Skeletal muscle satellite cell (primary cell): ENCODE data around the gene CATSPER4.
A peak's percentile ranks its signal among the peaks of the same experiment; 100 is the strongest.

Experiments
- H3K27me3 ChIP-seq: 2 replicates; pipeline ENCODE4 v1.7.0; 2013; ENCODE audit warnings: low read length; ENCODE audit not compliant: control insufficient read depth, insufficient read depth
- H3K36me3 ChIP-seq: 2 replicates; pipeline ENCODE4 v1.7.0; 2013; ENCODE audit warnings: mild to moderate bottlenecking, control low read depth, low read length; ENCODE audit not compliant: insufficient read depth
- H3K4me1 ChIP-seq: 2 replicates; pipeline ENCODE4 v1.7.0; 2013; ENCODE audit warnings: low read length; ENCODE audit not compliant: control insufficient read depth, insufficient read depth
- H3K4me2 ChIP-seq: 2 replicates; pipeline ENCODE4 v1.7.0; 2013; ENCODE audit warnings: mild to moderate bottlenecking, low read length
- H3K4me3 ChIP-seq: 2 replicates; pipeline ENCODE4 v1.7.0; 2013; ENCODE audit warnings: low read length
- H3K9ac ChIP-seq: 2 replicates; pipeline ENCODE4 v1.7.0; 2013; ENCODE audit warnings: mild to moderate bottlenecking, low read depth, low read length, moderate library complexity
- H3K9me3 ChIP-seq: replicated peaks from 2 replicates; pipeline ENCODE4 v1.7.0; 2013; ENCODE audit warnings: mild to moderate bottlenecking, control low read depth, low read length

Gene CATSPER4

DNA sequence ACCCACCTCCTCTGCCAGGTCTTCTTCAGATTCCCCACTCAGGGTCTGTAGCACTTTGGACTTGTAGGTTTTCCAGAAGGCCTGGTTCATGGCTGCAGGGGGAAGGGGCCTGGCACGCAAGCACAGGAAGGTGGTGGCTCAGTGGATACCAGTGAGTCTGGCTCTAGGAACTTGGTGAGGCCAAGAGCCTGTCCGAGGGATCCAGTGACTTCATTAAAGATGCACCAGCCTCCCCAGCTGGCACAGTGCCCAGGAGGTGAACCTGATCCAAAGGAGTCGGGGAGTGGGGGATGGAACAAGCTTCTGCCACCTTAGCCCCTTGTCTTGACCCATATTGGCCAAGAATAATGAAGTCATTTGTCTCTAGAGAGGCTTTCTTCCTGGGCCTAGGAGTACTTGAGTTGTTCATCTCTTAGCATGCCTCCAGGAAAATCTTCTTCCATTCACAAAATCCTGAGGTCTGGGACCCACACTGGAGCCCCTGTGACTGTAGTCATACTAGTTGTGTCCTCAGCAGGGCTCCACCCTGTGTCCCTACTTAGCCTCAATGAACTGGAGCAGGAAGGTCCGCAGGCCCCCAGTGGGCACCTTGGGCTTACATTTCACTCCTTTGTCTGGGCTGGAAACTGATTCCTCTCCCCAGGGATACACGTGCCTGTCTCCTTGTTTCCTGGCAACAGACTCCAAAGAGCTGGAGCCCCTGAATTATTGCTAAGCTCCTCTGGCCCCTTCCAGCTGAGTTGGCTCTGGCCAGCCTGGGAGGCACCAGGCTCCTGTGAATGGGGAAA lies 21.8 kb upstream of the CATSPER4 start, which contains the start of gene C1orf232:
Gene C1orf232 (minus strand): TSS at position 554 of the 788 bp plus-strand sequence. CDS start 464 bp downstream, at position 90.
- Histone ChIP-seq H3K4me1 (peaks cover 13% of the 10 kb centered on the region), H3K27me3 (peaks cover 9% of the 10 kb centered on the region), H3K36me3 (peaks cover 8% of the 10 kb centered on the region), H3K4me3 (peak within 1 kb of the TSS; percentile 93), H3K9ac (peak within 1 kb of the TSS; percentile 96), H3K4me2 (peak within 1 kb of the TSS; percentile 94), H3K9me3 (no peaks in the 10 kb centered on the region)

DNA sequence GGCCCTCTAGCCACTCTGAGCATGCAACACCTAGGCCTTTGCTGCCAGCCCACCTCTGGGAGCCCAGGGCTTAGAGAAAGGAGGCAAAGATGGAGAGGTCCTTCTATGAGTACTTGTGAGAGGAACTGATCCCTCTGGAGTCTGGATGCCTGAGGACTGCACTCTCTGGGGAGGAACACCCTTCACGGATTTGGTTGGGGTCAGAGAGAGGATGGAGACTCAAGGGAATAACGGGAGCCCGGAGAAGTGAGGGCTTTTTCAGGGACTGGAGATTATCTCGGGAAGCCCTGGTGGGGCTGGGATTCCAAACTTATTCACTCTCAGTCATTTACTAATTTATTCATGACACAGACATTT lies 21.2 kb upstream of the CATSPER4 start:
- H3K4me2 ChIP-seq: peak overlapping the region; percentile 94
- peaks cover 9% of the 10 kb centered on the region for H3K27me3 ChIP-seq
- H3K9ac ChIP-seq: no peak overlapping the region
- H3K4me3 ChIP-seq: peak overlapping the region; percentile 93
- H3K36me3 ChIP-seq: peaks cover 8% of the 10 kb centered on the region
- H3K9me3 ChIP-seq: no peaks in the 10 kb centered on the region
- peaks cover 10% of the 10 kb centered on the region for H3K4me1 ChIP-seq

GRCh38 chr1:26169669-26170471 lies 20.5 kb upstream of the CATSPER4 start, which contains the start of gene ZNF593:
ZNF593 (plus strand) TSS chr1:26169908; CDS start chr1:26169984, 76 bp downstream.
- Histone ChIP-seq H3K4me3 (peak within 1 kb of the TSS; percentile 93), H3K27me3 (peaks cover 6% of the 10 kb centered on the region), H3K36me3 (peaks cover 8% of the 10 kb centered on the region), H3K9me3 (no peaks in the 10 kb centered on the region), H3K9ac (peak within 1 kb of the TSS; percentile 96), H3K4me2 (peak within 1 kb of the TSS; percentile 94), H3K4me1 (peaks cover 6% of the 10 kb centered on the region)

DNA sequence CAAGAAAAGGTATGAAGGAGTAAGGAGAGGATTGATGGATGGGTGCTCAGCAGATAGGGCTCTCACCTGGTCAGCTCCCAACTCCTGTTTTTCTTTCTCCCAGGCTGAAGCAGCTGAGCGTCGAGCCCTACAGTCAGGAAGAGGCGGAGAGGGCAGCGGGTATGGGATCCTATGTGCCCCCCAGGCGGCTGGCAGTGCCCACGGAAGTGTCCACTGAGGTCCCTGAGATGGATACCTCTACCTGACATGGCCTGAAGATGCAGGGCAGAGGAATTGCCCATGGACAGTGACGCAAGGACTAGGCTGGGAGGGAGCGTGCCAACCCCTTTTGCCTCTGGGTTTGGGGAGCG lies 20.0 kb upstream of the CATSPER4 start:
- peak overlapping the region; percentile 93 for H3K4me3 ChIP-seq
- H3K36me3 ChIP-seq: peaks cover 8% of the 10 kb centered on the region
- H3K4me1 ChIP-seq: peaks cover 6% of the 10 kb centered on the region
- peak overlapping the region; percentile 94 for H3K4me2 ChIP-seq
- no peaks in the 10 kb centered on the region for H3K9me3 ChIP-seq
- peaks cover 2% of the 10 kb centered on the region for H3K27me3 ChIP-seq
- H3K9ac ChIP-seq: peak overlapping the region; percentile 96

DNA sequence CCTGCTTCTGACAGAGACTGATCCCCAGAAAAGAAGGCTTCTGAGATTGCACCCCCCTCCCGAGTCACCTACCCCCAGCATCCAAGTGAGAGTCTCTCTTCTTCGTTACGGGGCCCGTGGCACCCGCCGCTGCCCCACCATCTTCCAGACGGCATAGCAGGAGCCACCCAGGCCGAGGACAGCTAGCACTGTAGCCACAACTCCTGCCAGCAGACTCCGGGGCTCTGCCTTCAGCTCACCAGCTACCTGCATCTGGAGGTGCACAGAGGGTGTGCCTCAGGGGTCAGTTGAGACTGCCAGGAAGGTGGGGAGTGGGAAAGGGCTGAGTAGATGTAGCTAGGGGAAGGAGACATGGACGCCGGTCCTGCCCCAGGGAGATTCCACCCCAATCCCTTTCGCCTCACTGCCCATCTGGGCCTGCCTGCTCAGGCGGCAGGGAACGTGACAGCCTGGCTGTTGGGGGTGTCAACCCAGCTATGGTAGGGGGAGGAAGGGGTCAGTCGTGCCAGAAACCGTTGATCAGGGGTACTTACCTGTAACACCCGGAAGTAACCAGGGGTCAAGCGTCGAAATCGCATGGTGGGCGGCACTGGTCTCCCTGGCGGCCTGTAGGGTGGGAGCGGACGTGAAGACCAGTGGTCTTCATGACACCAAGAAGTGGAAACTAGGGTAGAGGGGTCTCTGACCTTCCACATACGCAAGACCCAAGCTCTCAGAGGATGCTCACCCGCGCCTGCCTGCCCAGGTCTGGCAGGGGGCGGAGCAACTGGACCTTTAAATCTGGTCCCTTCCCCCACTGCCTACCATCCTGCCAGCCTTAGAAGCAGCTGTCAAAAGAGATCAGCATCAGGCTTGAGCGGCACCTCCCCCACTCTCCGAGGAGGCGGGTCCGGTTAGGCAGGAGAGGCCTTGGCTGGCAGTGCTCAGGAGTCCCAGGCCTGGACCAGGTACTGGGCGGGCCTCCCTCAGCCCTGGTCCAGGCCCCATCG lies 19.0 kb upstream of the CATSPER4 start, which contains the start of gene ZNF593OS:
Gene ZNF593OS (minus strand): TSS at position 749 of the 989 bp plus-strand sequence. CDS start 171 bp downstream, at position 578.
- Histone ChIP-seq H3K27me3 (no peaks in the 10 kb centered on the region), H3K9me3 (no peaks in the 10 kb centered on the region), H3K4me2 (peak within 1 kb of the TSS; percentile 94), H3K9ac (peak within 1 kb of the TSS; percentile 96), H3K36me3 (peaks cover 8% of the 10 kb centered on the region), H3K4me1 (peaks cover 6% of the 10 kb centered on the region), H3K4me3 (peak within 1 kb of the TSS; percentile 93)

DNA sequence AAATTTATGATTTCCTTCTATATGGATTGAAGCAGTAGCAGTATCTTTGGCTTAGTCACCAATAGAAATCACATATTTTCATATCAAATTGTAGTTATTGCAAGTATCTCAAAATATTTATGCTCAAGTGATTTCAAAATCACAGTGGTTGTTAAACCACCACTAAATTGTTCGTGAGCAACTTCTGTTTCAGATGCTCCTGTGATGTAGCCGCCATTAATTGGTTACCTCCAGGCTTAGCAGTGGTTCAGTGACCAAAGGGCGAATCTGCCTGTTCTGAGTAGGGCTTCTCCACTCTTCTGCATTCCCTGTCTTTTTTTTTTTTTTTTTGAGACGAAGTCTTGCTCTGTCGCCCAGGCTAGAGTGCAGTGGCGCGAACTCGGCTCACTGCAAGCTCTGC lies 15.1 kb upstream of the CATSPER4 start:
- H3K9ac ChIP-seq: no peak overlapping the region
- H3K4me2 ChIP-seq: no peak overlapping the region
- no peaks in the 10 kb centered on the region for H3K27me3 ChIP-seq
- no peak overlapping the region for H3K4me3 ChIP-seq
- peaks cover 8% of the 10 kb centered on the region for H3K36me3 ChIP-seq
- H3K9me3 ChIP-seq: no peaks in the 10 kb centered on the region
- peaks cover 6% of the 10 kb centered on the region for H3K4me1 ChIP-seq

DNA sequence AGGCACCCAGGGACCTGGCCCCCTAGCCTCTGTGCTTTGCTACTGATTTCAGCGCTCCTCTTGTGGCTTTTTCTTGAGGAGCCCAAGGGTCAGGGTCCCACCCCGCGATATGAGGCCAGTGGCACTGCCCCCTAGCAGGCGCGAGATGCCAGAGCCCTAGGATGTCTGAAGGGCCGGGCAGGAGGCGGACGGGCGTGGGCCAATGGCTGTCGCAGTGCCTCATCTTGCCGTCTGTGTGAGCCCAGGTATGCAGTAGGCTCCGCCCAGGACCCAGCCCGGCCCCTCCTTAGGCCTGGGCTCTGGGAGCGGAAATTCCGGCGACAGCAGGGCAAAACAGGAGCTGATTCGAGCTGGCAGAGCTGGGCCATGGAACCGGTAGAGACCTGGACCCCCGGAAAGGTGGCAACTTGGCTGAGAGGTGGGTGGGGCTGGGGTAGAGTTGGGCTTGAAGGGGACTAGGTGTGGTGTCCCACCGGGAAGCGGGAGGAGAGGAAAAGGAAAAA lies 13.2 kb upstream of the CATSPER4 start, which contains the start of gene CNKSR1:
Gene CNKSR1 (plus strand): TSS at position 310 of the 503 bp plus-strand sequence. CDS start 57 bp downstream, at position 367.
- H3K9ac ChIP-seq: no peak within 1 kb of the TSS
- no peak within 1 kb of the TSS for H3K4me3 ChIP-seq
- no peak within 1 kb of the TSS for H3K4me2 ChIP-seq
- no peaks in the 10 kb centered on the region for H3K9me3 ChIP-seq
- H3K4me1 ChIP-seq: no peaks in the 10 kb centered on the region
- H3K36me3 ChIP-seq: no peaks in the 10 kb centered on the region
- H3K27me3 ChIP-seq: no peaks in the 10 kb centered on the region

DNA sequence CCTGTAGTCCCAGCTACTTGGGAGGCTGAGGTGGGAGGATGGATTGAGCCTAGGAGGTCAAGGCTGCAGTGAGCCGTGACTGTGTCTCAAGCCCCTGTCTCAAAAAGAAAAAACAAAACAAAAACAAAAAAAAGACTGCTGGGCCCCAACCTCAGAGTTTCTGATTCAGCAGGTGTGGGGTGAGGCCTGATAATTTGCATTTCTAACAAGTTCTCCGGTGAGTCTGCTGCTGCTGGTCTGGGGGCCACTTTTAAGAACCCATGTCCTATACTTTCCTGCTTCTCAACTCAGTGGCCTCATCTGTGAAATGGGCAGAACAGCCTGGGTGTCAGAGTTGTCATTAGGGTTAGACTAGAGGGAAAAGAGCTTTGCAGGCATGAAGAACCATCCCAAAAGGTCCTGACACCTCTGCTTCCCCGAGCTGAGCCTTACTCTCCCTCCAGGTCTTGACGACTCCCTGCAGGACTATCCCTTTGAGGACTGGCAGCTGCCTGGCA lies 10.3 kb upstream of the CATSPER4 start:
- H3K9ac ChIP-seq: no peak overlapping the region
- no peaks in the 10 kb centered on the region for H3K9me3 ChIP-seq
- no peak overlapping the region for H3K4me3 ChIP-seq
- no peaks in the 10 kb centered on the region for H3K27me3 ChIP-seq
- no peaks in the 10 kb centered on the region for H3K4me1 ChIP-seq
- no peaks in the 10 kb centered on the region for H3K36me3 ChIP-seq
- no peak overlapping the region for H3K4me2 ChIP-seq

GRCh38 chr1:26181586-26182382 lies 8.6 kb upstream of the CATSPER4 start:
- no peaks in the 10 kb centered on the region for H3K27me3 ChIP-seq
- no peaks in the 10 kb centered on the region for H3K9me3 ChIP-seq
- no peaks in the 10 kb centered on the region for H3K36me3 ChIP-seq
- no peaks in the 10 kb centered on the region for H3K4me1 ChIP-seq
- H3K4me3 ChIP-seq: no peak overlapping the region
- no peak overlapping the region for H3K9ac ChIP-seq
- no peak overlapping the region for H3K4me2 ChIP-seq

DNA sequence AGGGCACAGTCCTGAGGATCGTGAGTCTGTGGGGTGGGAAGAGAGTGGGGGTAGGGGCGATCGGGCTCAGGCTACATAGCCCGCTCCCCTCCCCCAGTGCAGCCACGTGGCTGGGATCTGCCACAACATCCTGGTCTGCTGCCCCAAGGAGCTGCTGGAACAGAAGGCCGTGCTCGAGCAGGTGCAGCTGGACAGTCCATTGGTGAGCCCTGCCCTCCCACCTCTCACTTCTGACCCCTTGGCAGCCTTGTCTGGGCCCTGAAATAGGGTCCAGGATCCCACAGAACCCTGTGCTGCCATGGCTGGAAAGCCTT lies 8.1 kb upstream of the CATSPER4 start:
- Histone ChIP-seq H3K9ac (no peak overlapping the region), H3K4me2 (no peak overlapping the region), H3K27me3 (no peaks in the 10 kb centered on the region), H3K9me3 (no peaks in the 10 kb centered on the region), H3K36me3 (no peaks in the 10 kb centered on the region), H3K4me1 (no peaks in the 10 kb centered on the region), H3K4me3 (no peak overlapping the region)
